ENCODE data around the gene RNF225. TPM values are rescaled to one million over a fixed set of nuclear protein-coding genes. Genes with fewer than 3 reads are reported as not detected.

Gene RNF225
- total RNA-seq, 1 donor from 2014 or later = not detected

DNA sequence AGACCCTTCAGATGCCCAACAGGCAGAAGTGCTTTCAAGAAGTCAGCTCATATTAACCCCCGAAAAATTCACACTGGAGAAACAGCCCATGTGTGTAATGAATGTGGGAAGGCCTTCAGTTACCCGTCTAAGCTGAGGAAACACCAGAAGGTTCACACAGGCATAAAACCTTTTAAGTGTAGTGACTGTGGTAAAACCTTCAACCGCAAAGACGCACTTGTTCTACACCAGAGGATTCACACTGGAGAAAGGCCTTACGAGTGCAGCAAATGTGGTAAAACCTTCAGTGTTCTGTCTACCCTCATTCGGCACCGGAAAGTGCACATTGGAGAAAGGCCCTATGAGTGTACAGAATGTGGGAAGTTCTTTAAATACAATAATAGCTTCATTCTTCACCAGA is 21.6 kb downstream of the RNF225 start:
- Mint-ChIP-seq H3K9me3 (ENCODE audit: unreplicated experiment) (no peaks in the 10 kb centered on the region), H3K4me1 (ENCODE audit: unreplicated experiment) (no peaks in the 10 kb centered on the region), H3K27ac (ENCODE audit: unreplicated experiment) (no peak overlapping the region), H3K27me3 (ENCODE audit: unreplicated experiment) (no peaks in the 10 kb centered on the region), H3K4me3 (ENCODE audit: unreplicated experiment) (peak overlapping the region; percentile 59), H3K36me3 (ENCODE audit: low read depth, unreplicated experiment) (peaks cover 30% of the 10 kb centered on the region)
- no peak for DNase-seq (ENCODE audit: low spot score)
- TF ChIP-seq, protein P1, sequence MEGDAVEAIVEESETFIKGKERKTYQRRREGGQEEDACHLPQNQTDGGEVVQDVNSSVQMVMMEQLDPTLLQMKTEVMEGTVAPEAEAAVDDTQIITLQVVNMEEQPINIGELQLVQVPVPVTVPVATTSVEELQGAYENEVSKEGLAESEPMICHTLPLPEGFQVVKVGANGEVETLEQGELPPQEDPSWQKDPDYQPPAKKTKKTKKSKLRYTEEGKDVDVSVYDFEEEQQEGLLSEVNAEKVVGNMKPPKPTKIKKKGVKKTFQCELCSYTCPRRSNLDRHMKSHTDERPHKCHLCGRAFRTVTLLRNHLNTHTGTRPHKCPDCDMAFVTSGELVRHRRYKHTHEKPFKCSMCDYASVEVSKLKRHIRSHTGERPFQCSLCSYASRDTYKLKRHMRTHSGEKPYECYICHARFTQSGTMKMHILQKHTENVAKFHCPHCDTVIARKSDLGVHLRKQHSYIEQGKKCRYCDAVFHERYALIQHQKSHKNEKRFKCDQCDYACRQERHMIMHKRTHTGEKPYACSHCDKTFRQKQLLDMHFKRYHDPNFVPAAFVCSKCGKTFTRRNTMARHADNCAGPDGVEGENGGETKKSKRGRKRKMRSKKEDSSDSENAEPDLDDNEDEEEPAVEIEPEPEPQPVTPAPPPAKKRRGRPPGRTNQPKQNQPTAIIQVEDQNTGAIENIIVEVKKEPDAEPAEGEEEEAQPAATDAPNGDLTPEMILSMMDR (IDR thresholded peaks at IDR 0.05; ENCODE audit: unreplicated experiment) = no peak

DNA sequence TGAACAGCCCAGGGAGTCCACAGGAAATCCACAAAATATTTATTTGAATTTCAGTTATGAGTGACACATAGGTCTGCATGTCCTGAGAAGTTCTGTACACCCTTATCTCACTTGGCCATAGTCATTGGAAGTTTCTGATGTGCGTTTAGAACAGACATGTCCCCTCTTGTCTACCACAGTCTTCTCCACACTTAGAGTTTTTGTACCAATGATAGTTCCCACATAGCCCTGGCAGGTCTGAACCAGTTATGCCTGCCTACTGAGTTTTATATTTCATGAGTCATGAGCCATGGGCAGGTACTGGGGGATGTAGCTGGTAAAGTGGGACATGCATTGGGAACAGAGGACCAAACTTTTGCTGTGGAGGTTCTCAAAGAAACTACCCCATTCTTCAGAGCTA is 33.2 kb downstream of the RNF225 start:
- H3K4me1 Mint-ChIP-seq (ENCODE audit: unreplicated experiment) = no peaks in the 10 kb centered on the region
- TF ChIP-seq, protein P1 (IDR thresholded peaks at IDR 0.05; ENCODE audit: unreplicated experiment) = no peak
- peaks cover 11% of the 10 kb centered on the region for H3K9me3 Mint-ChIP-seq (ENCODE audit: unreplicated experiment)
- H3K4me3 Mint-ChIP-seq (ENCODE audit: unreplicated experiment) = no peak overlapping the region
- peaks cover 2% of the 10 kb centered on the region for H3K27me3 Mint-ChIP-seq (ENCODE audit: unreplicated experiment)
- no peak overlapping the region for H3K27ac Mint-ChIP-seq (ENCODE audit: unreplicated experiment)
- peaks cover 24% of the 10 kb centered on the region for H3K36me3 Mint-ChIP-seq (ENCODE audit: low read depth, unreplicated experiment)
- DNase-seq (ENCODE audit: low spot score) = no peak

DNA sequence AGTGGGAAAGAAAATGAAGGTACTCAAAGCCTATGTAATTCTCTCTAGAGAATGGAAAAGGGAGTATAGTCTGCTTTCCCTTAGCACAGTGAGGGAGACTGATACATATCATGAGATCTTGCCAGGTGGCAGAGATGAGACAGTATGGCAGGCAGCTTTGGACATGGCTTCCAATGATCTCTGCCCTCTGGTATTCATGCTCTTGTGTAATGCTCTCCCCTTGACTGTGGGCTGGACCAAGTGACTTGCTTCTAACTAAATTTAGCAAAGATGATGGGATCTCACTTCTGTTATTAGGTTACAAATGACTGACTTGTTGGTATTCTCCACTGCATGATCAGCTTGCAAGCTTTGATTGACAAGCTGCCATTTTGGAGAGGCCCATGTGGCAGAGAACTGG is 34.3 kb downstream of the RNF225 start:
- TF ChIP-seq, protein P1 (IDR thresholded peaks at IDR 0.05; ENCODE audit: unreplicated experiment) = no peak
- no peak overlapping the region for H3K27ac Mint-ChIP-seq (ENCODE audit: unreplicated experiment)
- H3K4me3 Mint-ChIP-seq (ENCODE audit: unreplicated experiment) = no peak overlapping the region
- DNase-seq (ENCODE audit: low spot score) = no peak
- no peaks in the 10 kb centered on the region for H3K4me1 Mint-ChIP-seq (ENCODE audit: unreplicated experiment)
- peaks cover 17% of the 10 kb centered on the region for H3K9me3 Mint-ChIP-seq (ENCODE audit: unreplicated experiment)
- peaks cover 36% of the 10 kb centered on the region for H3K36me3 Mint-ChIP-seq (ENCODE audit: low read depth, unreplicated experiment)
- H3K27me3 Mint-ChIP-seq (ENCODE audit: unreplicated experiment) = peaks cover 2% of the 10 kb centered on the region

DNA sequence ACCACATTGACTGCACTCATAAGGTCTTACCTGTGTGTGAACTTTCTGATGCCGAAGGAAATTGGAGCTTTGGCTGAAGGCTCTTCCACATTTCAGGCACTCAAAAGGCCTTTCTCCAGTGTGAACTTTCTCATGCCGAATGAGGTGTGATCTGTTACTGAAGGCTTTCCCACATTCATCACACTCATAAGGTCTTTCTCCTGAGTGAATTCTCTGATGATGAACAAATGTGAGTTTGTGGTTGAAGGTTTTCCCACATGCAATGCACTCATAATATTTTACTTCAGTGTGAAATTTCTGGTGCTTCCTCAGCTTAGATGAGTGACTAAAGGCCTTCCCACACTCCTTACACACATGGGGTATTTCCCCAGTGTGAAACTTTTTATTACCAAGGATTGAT is 38.8 kb downstream of the RNF225 start:
- Mint-ChIP-seq H3K27ac (ENCODE audit: unreplicated experiment) (no peak overlapping the region), H3K9me3 (ENCODE audit: unreplicated experiment) (peaks cover 31% of the 10 kb centered on the region), H3K4me1 (ENCODE audit: unreplicated experiment) (no peaks in the 10 kb centered on the region), H3K27me3 (ENCODE audit: unreplicated experiment) (peaks cover 5% of the 10 kb centered on the region), H3K4me3 (ENCODE audit: unreplicated experiment) (no peak overlapping the region), H3K36me3 (ENCODE audit: low read depth, unreplicated experiment) (peaks cover 49% of the 10 kb centered on the region)
- TF ChIP-seq, protein P1 (IDR thresholded peaks at IDR 0.05; ENCODE audit: unreplicated experiment) = no peak
- DNase-seq (ENCODE audit: low spot score) = no peak

DNA sequence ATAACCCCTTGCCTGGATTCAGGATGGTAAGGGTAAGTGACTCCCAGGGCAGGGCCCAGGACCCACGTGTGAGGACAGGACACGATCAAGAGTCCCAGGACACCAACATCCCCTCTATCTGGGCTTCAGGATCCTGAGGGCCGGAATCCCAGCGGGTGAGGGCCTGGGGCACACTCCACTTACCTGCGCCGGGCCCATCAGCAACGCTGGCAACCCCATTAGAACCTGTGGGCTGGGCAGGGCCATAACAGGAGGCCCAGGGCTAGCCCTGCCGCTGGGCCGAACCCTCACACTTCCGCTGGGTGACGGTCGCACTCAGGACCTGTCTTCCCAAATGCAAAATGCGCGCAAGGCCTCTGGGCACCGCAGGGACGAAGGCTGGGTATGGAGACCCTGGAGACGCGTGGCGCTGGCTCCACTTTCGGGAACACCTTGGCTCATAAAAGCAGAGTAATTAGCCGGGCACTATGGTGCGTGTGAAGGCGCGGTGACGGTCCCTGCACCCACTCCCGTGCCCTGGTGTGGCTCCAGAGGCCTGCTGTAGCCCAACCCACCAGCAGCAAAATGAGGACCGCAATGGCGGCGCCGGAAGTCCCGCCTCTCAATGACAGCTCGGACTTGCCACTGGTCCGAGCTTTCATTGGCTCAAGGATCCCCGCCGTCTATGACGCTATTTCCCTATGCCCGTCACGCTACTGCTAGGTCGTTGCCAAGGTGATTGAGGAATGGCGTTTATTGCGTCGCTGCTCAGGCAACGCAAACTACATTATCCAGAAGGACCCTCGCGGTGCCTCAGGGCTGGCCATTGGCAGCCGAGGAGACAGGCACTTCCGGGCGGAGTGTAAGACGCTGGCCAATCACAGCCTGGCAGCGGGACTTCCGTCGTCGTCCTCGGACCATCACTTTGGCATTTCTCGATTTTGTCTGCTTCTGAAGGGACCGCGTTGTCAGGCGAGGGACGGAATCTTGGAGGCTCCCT is 44.4 kb downstream of the RNF225 start, which contains the start of gene ZNF132:
Gene ZNF132 (minus strand): TSS at position 578 of the 979 bp plus-strand sequence. CDS start 332 bp downstream, at position 246.
- Mint-ChIP-seq H3K27ac (ENCODE audit: unreplicated experiment) (no peak within 1 kb of the TSS), H3K27me3 (ENCODE audit: unreplicated experiment) (peaks cover 14% of the 10 kb centered on the region), H3K36me3 (ENCODE audit: low read depth, unreplicated experiment) (peaks cover 32% of the 10 kb centered on the region), H3K4me3 (ENCODE audit: unreplicated experiment) (peak within 1 kb of the TSS; percentile 76), H3K9me3 (ENCODE audit: unreplicated experiment) (peaks cover 15% of the 10 kb centered on the region), H3K4me1 (ENCODE audit: unreplicated experiment) (no peaks in the 10 kb centered on the region)
- TF ChIP-seq, protein P1 (IDR thresholded peaks at IDR 0.05; ENCODE audit: unreplicated experiment) = no peak
- peak; percentile 42 for DNase-seq (ENCODE audit: low spot score)

All from endothelial cell (in vitro differentiated cells).